Natural killer cell (primary cell): Measurements from ENCODE around the gene MPZL1. TPM values are rescaled to one million over a fixed set of nuclear protein-coding genes. Genes with fewer than 3 reads are reported as not detected.

Experiments
- ATAC-seq, 3 donors: fragments of 150-1000 bp in 2 of 3; fragments of 200-7000 bp in 1 of 3; cut with Tn5 transposase; 1 replicate in 1 of 3; 2 replicates in 2 of 3; pipeline ENCODE4 v1.10.0; 2021; ENCODE audit warnings: mild to moderate bottlenecking in 2 of 3, moderate library complexity in 2 of 3
- DNase-seq, 2 donors: peaks; one replicate each; pipeline versions ENCODE4 v3.0.0 to v3.0.0-alpha.2; 2013 to 2021; ENCODE audit warnings: mixed read lengths in 1 of 2
- H3K27ac ChIP-seq: one replicate; pipeline ENCODE4 v1.5.1; 2013; ENCODE audit warnings: mild to moderate bottlenecking, low read length
- H3K27me3 ChIP-seq: one replicate; pipeline ENCODE4 v1.6.1; 2013; ENCODE audit warnings: low read length; ENCODE audit not compliant: control insufficient read depth, insufficient read depth
- H3K36me3 ChIP-seq: one replicate; pipeline ENCODE4 v1.6.1; 2013; ENCODE audit warnings: low read length; ENCODE audit not compliant: control insufficient read depth, insufficient read depth
- H3K4me1 ChIP-seq: one replicate; pipeline ENCODE4 v1.6.1; 2013; ENCODE audit warnings: low read length; ENCODE audit not compliant: control insufficient read depth, insufficient read depth
- H3K4me3 ChIP-seq: one replicate; pipeline ENCODE4 v1.5.1; 2013; ENCODE audit warnings: low read length
- H3K9me3 ChIP-seq: one replicate; pipeline ENCODE4 v1.6.1; 2013; ENCODE audit warnings: low read length; ENCODE audit not compliant: control insufficient read depth, insufficient read depth
- H3K27ac Mint-ChIP-seq, 2 donors: one replicate each; pipeline ENCODE4 v1.8.0; 2022; ENCODE audit warnings: mild to moderate bottlenecking in 2 of 2, mixed read lengths in 2 of 2, moderate library complexity in 1 of 2
- H3K27me3 Mint-ChIP-seq, 2 donors: one replicate each; pipeline ENCODE4 v1.8.0; 2022; ENCODE audit warnings: low read depth in 2 of 2, mixed read lengths in 2 of 2
- H3K36me3 Mint-ChIP-seq: one replicate; pipeline ENCODE4 v1.8.0; 2022; ENCODE audit warnings: mixed read lengths
- H3K4me1 Mint-ChIP-seq, 2 donors: one replicate each; pipeline ENCODE4 v1.8.0; 2022; ENCODE audit warnings: mixed read lengths in 2 of 2
- H3K4me3 Mint-ChIP-seq: one replicate; pipeline ENCODE4 v1.8.0; 2022; ENCODE audit warnings: mild to moderate bottlenecking, moderate library complexity, mixed read lengths
- H3K9me3 Mint-ChIP-seq, 2 donors: one replicate each; pipeline ENCODE4 v1.8.0; 2022; ENCODE audit warnings: mixed read lengths in 2 of 2
- CTCF ChIP-seq: fragments of 200-600 bp; IDR thresholded peaks from one replicate; pipeline ENCODE4 v1.8.0; 2022; ENCODE audit warnings: antibody characterized with exemption
- WGBS: methylation state at CpG from one replicate; pipeline ENCODE4 v1.1.7; 2013; ENCODE audit warnings: missing lambda C conversion rate; ENCODE audit not compliant: insufficient coverage; 5-methylcytosine and 5-hydroxymethylcytosine counted together
- intact Hi-C: fragments of 100-400 bp; cut with micrococcal nuclease; formaldehyde crosslinking; loops from one replicate; pipeline ENCODE4 v1.14.2; 2022
- total RNA-seq, 4 donors: library from RNA; stranded (reverse); fragments of 120-200 nt in 1 of 4; gene quantifications; one replicate each; pipeline versions ENCODE4 v1.2.3 to v1.2.4, GENCODE V29; 2013 to 2022

MPZL1 gene
- total RNA-seq, 3 donors from 2014 or later (not counting 1 experiment from before 2014, with no cell fraction given) = 3.4 to 4.6 (median 4.0) TPM

- Mint-ChIP-seq H3K9me3 (no peaks in the 10 kb centered on the region), H3K36me3 (peaks cover 27% of the 10 kb centered on the region), H3K27me3 (no peaks in the 10 kb centered on the region), H3K27ac (no peak overlapping the region), H3K4me1 (peaks cover 16 to 34% of the 10 kb centered on the region in 2 donors), H3K4me3 (no peak overlapping the region)
- H3K4me3 ChIP-seq = no peak overlapping the region
- no peak for ATAC-seq
- H3K9me3 ChIP-seq = no peaks in the 10 kb centered on the region
- no peak overlapping the region for H3K27ac ChIP-seq
- DNase-seq = no peak
- no peaks in the 10 kb centered on the region for H3K4me1 ChIP-seq
- H3K27me3 ChIP-seq = no peaks in the 10 kb centered on the region
- 85% methylated on average over 5 of the region's 7 CpGs for WGBS
- peaks cover 94% of the 10 kb centered on the region for H3K36me3 ChIP-seq
- TF ChIP-seq CTCF = no peak
- intact Hi-C loops = no loop called here
These were observed 25.8 kb upstream of the MPZL1 start for GRCh38 chr1:167695756-167696561.

- H3K27ac ChIP-seq = no peak overlapping the region
- TF ChIP-seq CTCF = no peak
- H3K27ac Mint-ChIP-seq = peak overlapping the region in 1 of 2 donors; percentile 55
- H3K4me1 Mint-ChIP-seq = peaks cover 16 to 30% of the 10 kb centered on the region in 2 donors
- peaks cover 28% of the 10 kb centered on the region for H3K36me3 Mint-ChIP-seq
- DNase-seq = no peak
- H3K36me3 ChIP-seq = peaks cover 90% of the 10 kb centered on the region
- WGBS = 77% methylated on average over 14 of the region's 14 CpGs
- H3K4me3 Mint-ChIP-seq = no peak overlapping the region
- no peaks in the 10 kb centered on the region for H3K27me3 Mint-ChIP-seq
- H3K27me3 ChIP-seq = no peaks in the 10 kb centered on the region
- no peak for ATAC-seq
- no peaks in the 10 kb centered on the region for H3K9me3 ChIP-seq
- H3K4me1 ChIP-seq = no peaks in the 10 kb centered on the region
- intact Hi-C loops = no loop called here
- H3K9me3 Mint-ChIP-seq = no peaks in the 10 kb centered on the region
- no peak overlapping the region for H3K4me3 ChIP-seq
These were observed 24.1 kb upstream of the MPZL1 start for GRCh38 chr1:167697667-167698141.

- Histone ChIP-seq H3K9me3 (no peaks in the 10 kb centered on the region), H3K36me3 (peaks cover 90% of the 10 kb centered on the region), H3K4me3 (no peak overlapping the region), H3K27ac (no peak overlapping the region), H3K4me1 (no peaks in the 10 kb centered on the region), H3K27me3 (no peaks in the 10 kb centered on the region)
- no peak overlapping the region for H3K4me3 Mint-ChIP-seq
- no peak for DNase-seq
- H3K9me3 Mint-ChIP-seq = no peaks in the 10 kb centered on the region
- no peak for ATAC-seq
- peaks cover 22 to 36% of the 10 kb centered on the region in 2 donors for H3K4me1 Mint-ChIP-seq
- no peak overlapping the region for H3K27ac Mint-ChIP-seq
- no peaks in the 10 kb centered on the region for H3K27me3 Mint-ChIP-seq
- H3K36me3 Mint-ChIP-seq = peaks cover 34% of the 10 kb centered on the region
- no peak for TF ChIP-seq CTCF
- intact Hi-C loops = no loop called here
- 99% methylated on average over 4 of the region's 4 CpGs for WGBS
These were observed 23.5 kb upstream of the MPZL1 start for GRCh38 chr1:167698313-167698712.
